GM12878 (cell line): ENCODE data around the gene SF3A1. TPM values are rescaled to one million over a fixed set of nuclear protein-coding genes. Genes with fewer than 3 reads are reported as not detected.

Experiments used
- ATAC-seq: fragments of 200-7000 bp; cut with Tn5 transposase; 3 replicates; pipeline ENCODE4 v1.9.1; 2020; ENCODE audit warnings: mild to moderate bottlenecking, moderate library complexity
- BruUV-seq: library from RNA; stranded (reverse); fragments of 400-500 nt; replicated peaks from 2 replicates; lab custom pipeline; 2021; lab: Mats Ljungman, UMichigan
- CTCF ChIA-PET: fragments of 300-600 bp; sonication (Branson Sonifier 250); formaldehyde crosslinking; extraction: SDS; loops from one replicate; lab custom pipeline; 2021; ENCODE audit warnings: inconsistent platforms; lab: Yijun Ruan, JAX
- POLR2A ChIA-PET: fragments of 350-600 bp; formaldehyde crosslinking; extraction: SDS; loops from one replicate; lab custom pipeline; 2021; ENCODE audit warnings: inconsistent platforms; lab: Charles Lee
- RAD21 ChIA-PET: fragments of 300-600 bp; sonication (Branson Sonifier 250); formaldehyde crosslinking; loops from one replicate; lab custom pipeline; 2023; ENCODE audit warnings: antibody characterized with exemption; ENCODE audit not compliant: unreplicated experiment; lab: Charles Lee
- SMC1A ChIA-PET: fragments of 300-600 bp; sonication (Branson Sonifier 250); formaldehyde crosslinking; loops from one replicate; lab custom pipeline; 2023; ENCODE audit not compliant: unreplicated experiment, uncharacterized antibody; lab: Charles Lee
- DNase-seq: peaks from one replicate; pipeline ENCODE4 v3.0.0-alpha.2; 2011; ENCODE audit warnings: low read depth, low spot score
- FAIRE-seq: peaks from 3 replicates; lab custom pipeline; 2011; peaks lifted over from hg19 to GRCh38; lab: Jason Lieb, UNC
- H2AFZ ChIP-seq: 2 replicates; pipeline ENCODE4 v1.6.0; 2011; ENCODE audit warnings: low read depth, low read length, control low read depth; ENCODE audit not compliant: control insufficient read depth
- H3K27ac ChIP-seq: 2 replicates; pipeline ENCODE4 v1.5.1; 2011; ENCODE audit warnings: control low read depth; ENCODE audit not compliant: control insufficient read depth, insufficient read depth
- H3K27me3 ChIP-seq, 2 experiments: replicated peaks in 1 of 2; 2 replicates each; pipeline versions ENCODE4 v1.6.0 to v1.6.1; 2011; ENCODE audit warnings: low read length in 1 of 2; ENCODE audit not compliant: control insufficient read depth in 2 of 2, insufficient read depth in 2 of 2
- H3K36me3 ChIP-seq, 2 experiments: 2 replicates each; pipeline ENCODE4 v1.5.1; 2011; ENCODE audit warnings: low read length in 1 of 2; ENCODE audit not compliant: control insufficient read depth in 2 of 2, insufficient read depth in 2 of 2
- H3K4me1 ChIP-seq: 2 replicates; pipeline ENCODE4 v1.6.1; 2011; ENCODE audit warnings: mild to moderate bottlenecking, low read length, moderate library complexity, mixed read lengths; ENCODE audit not compliant: control insufficient read depth, insufficient read depth
- H3K4me2 ChIP-seq: 2 replicates; pipeline ENCODE4 v1.6.0; 2011; ENCODE audit warnings: control low read depth; ENCODE audit not compliant: control insufficient read depth, insufficient read depth
- H3K4me3 ChIP-seq: fragments of 200-600 bp; sonication (generic); 2 replicates; pipeline ENCODE4 v1.5.1; 2016
- H3K79me2 ChIP-seq: 2 replicates; pipeline ENCODE4 v1.6.0; 2011; ENCODE audit warnings: low read length; ENCODE audit not compliant: control insufficient read depth, insufficient read depth
- H3K9ac ChIP-seq: 2 replicates; pipeline ENCODE4 v1.8.0; 2011; ENCODE audit warnings: low read length, control low read depth, mixed read lengths; ENCODE audit not compliant: control insufficient read depth, insufficient read depth
- H3K9me3 ChIP-seq: replicated peaks from 3 replicates; pipeline ENCODE4 v1.5.1; 2011; ENCODE audit warnings: mild to moderate bottlenecking, low read length; ENCODE audit not compliant: control insufficient read depth, insufficient read depth
- H4K20me1 ChIP-seq: 2 replicates; pipeline ENCODE4 v1.6.0; 2011; ENCODE audit not compliant: control insufficient read depth, insufficient read depth
- ESRRA ChIP-seq: IDR thresholded peaks from 2 replicates; pipeline ENCODE4 v1.6.1; 2012; ENCODE audit warnings: mild to moderate bottlenecking, low read length, improper control_type of control experiment
- EZH2 ChIP-seq: IDR thresholded peaks from 2 replicates; pipeline ENCODE4 v1.6.1; 2012; ENCODE audit warnings: low read depth, mild to moderate bottlenecking, control low read depth, inconsistent platforms, low read length, borderline replicate concordance; ENCODE audit not compliant: control insufficient read depth
- IRF3 ChIP-seq: fragments of 450-650 bp; IDR thresholded peaks from 2 replicates; pipeline ENCODE4 v1.6.1; 2014; ENCODE audit warnings: mild to moderate bottlenecking
- JUND ChIP-seq: IDR thresholded peaks from 2 replicates; pipeline ENCODE4 v1.6.1; 2012; ENCODE audit warnings: low read depth, mild to moderate bottlenecking, low read length, improper control_type of control experiment, moderate library complexity
- LARP7 ChIP-seq: fragments of 450-650 bp; IDR thresholded peaks from 2 replicates; pipeline ENCODE4 v1.6.1; 2017; ENCODE audit warnings: mild to moderate bottlenecking
- MEF2A ChIP-seq: IDR thresholded peaks from 2 replicates; pipeline ENCODE4 v1.6.1; 2011; ENCODE audit warnings: low read depth, mild to moderate bottlenecking, low read length, moderate library complexity; ENCODE audit not compliant: insufficient read depth
- MTA3 ChIP-seq: IDR thresholded peaks from 2 replicates; pipeline ENCODE4 v1.6.1; 2012; ENCODE audit warnings: low read length, inconsistent platforms, borderline replicate concordance
- POLR2A ChIP-seq: IDR thresholded peaks from 2 replicates; pipeline ENCODE4 v1.6.1; 2011; ENCODE audit warnings: low read depth, mild to moderate bottlenecking, low read length
- RBBP5 ChIP-seq: fragments of 200-600 bp; sonication (generic); conservative IDR thresholded peaks from 2 replicates; pipeline ENCODE4 v1.6.1; 2016
- SMC3 ChIP-seq: IDR thresholded peaks from 2 replicates; pipeline ENCODE4 v1.6.1; 2011; ENCODE audit warnings: low read length, improper control_type of control experiment, borderline replicate concordance
- SPI1 ChIP-seq: IDR thresholded peaks from 2 replicates; pipeline ENCODE4 v1.6.1; 2011; ENCODE audit warnings: low read depth, mild to moderate bottlenecking, low read length, moderate library complexity, borderline replicate concordance; ENCODE audit not compliant: insufficient read depth
- ZBTB4 ChIP-seq: fragments of 450-650 bp; formaldehyde crosslinking; IDR thresholded peaks from 2 replicates; pipeline ENCODE4 v1.4.0; 2022; ENCODE audit warnings: mild to moderate bottlenecking, moderate library complexity
- ZNF24 ChIP-seq: fragments of 450-650 bp; IDR thresholded peaks from 2 replicates; pipeline ENCODE4 v1.6.1; 2017; ENCODE audit warnings: antibody characterized with exemption, mild to moderate bottlenecking
- WGBS: methylation state at CpG from one replicate; pipeline ENCODE4 v1.1.6; 2016; ENCODE audit warnings: low lambda C conversion rate; ENCODE audit not compliant: insufficient replicate concordance, insufficient coverage; ENCODE audit errors: missing lambda C conversion rate; 5-methylcytosine and 5-hydroxymethylcytosine counted together
- in situ Hi-C: fragments of 300-500 bp; cut with MboI; formaldehyde crosslinking; loops from 9 replicates; pipeline ENCODE4 v1.14.3; 2018; ENCODE audit warnings: mixed read lengths
- intact Hi-C: fragments of 100-400 bp; cut with micrococcal nuclease; formaldehyde crosslinking; loops from one replicate; pipeline ENCODE4 v1.14.2; 2022; ENCODE audit not compliant: unreplicated experiment
- polyA plus RNA-seq, 11 experiments: library from polyadenylated mRNA; depleted of rRNA in 4 of 11; unstranded in 6 of 11; stranded (reverse) in 5 of 11; fragments of >200 nt; fragmentation: Nextera tagmentation in 4 of 11; fragmentation: Illumina TruSeq in 1 of 11; extraction: Ambion mirVana in 4 of 11; extraction: Trizol in 1 of 11; gene quantifications; 1 replicate in 1 of 11; 2 replicates in 10 of 11; pipeline versions ENCODE4 v1.2.1 to v1.2.3, GENCODE V29; 2011 to 2016; ENCODE audit warnings: inconsistent platforms in 2 of 11, missing spikeins in 2 of 11, low read depth in 1 of 11
- total RNA-seq, 4 experiments: library from RNA; depleted of rRNA in 3 of 4; stranded (reverse); fragments of >200 nt in 3 of 4; fragmentation: Illumina TruSeq in 1 of 4; extraction: Trizol in 1 of 4; gene quantifications; 2 replicates each; pipeline versions ENCODE4 v1.2.1 to v1.2.3, GENCODE V29; 2013 to 2021

The SF3A1 gene
- total and polyA plus RNA-seq, 10 of the 15 experiments (the other 5 are each of a cell fraction or from before 2014, with no cell fraction given), result 10.4 to 239 (median 46.0) TPM

GRCh38 chr22:30406400-30406799 is 49.7 kb upstream of the SF3A1 start:
- CTCF ChIA-PET, result interaction anchor here (0.6 to 2.7 kb wide), 6 partner anchors 11 to 294 kb away, joined by 3 to 12 read pairs (median 3); partner anchors contain the start of gene RNF215
- no peaks in the 10 kb centered on the region for H3K9me3 ChIP-seq
- H3K4me2 ChIP-seq, result no peak overlapping the region
- SMC1A ChIA-PET, result interaction anchor here (1.2 to 1.3 kb wide), 2 partner anchors 8 to 14 kb away, joined by 4 read pairs; no protein-coding TSS in a partner anchor
- RAD21 ChIA-PET, result no interaction called here
- H3K36me3 ChIP-seq, result no peaks in the 10 kb centered on the region; a peak in 1 of 4 replicates
- TF ChIP-seq ZBTB4 (CRISPR knock-in tag), result no peak
- TF ChIP-seq SMC3, result no peak
- no peak for TF ChIP-seq LARP7
- TF ChIP-seq IRF3, result no peak
- no peak for TF ChIP-seq EZH2
- no peak for TF ChIP-seq RBBP5
- TF ChIP-seq MTA3, result no peak
- TF ChIP-seq SPI1, result no peak
- no peak for TF ChIP-seq POLR2A
- no peak for TF ChIP-seq ESRRA
- no peak for TF ChIP-seq ZNF24
- no peak for TF ChIP-seq MEF2A
- no peak for TF ChIP-seq JUND
- H3K27me3 ChIP-seq, result no peaks in the 10 kb centered on the region
- FAIRE-seq, result no peak
- no peak overlapping the region for H2AFZ ChIP-seq
- POLR2A ChIA-PET, result interaction anchor here (0.9 to 2.9 kb wide), 2 partner anchors 14 to 16 kb away, joined by 3 to 10 read pairs; no protein-coding TSS in a partner anchor
- H3K4me3 ChIP-seq, result no peak overlapping the region
- in situ Hi-C loops (no loop called here), intact Hi-C loops (no loop called here)
- 98% methylated on average over 5 of the region's 6 CpGs for WGBS
- DNase-seq, result no peak
- 0 out of 2 replicates have a peak, but pooled peaks cover 5% of the 10 kb centered on the region for H3K4me1 ChIP-seq
- no peak overlapping the region for H3K27ac ChIP-seq
- no peak for ATAC-seq
- TSS peak; percentile 44 for BruUV-seq
- H4K20me1 ChIP-seq, result no peaks in the 10 kb centered on the region
- H3K79me2 ChIP-seq, result no peaks in the 10 kb centered on the region
- no peak overlapping the region for H3K9ac ChIP-seq
